K562 (cell line): ENCODE measurements around the gene TDRD9. TPM values are rescaled to one million over a fixed set of nuclear protein-coding genes. Genes with fewer than 3 reads are reported as not detected.

ENCODE experiments used
- CCNT2 ChIP-seq: IDR thresholded peaks from 2 replicates; pipeline ENCODE4 v1.6.1; 2011; ENCODE audit warnings: borderline replicate concordance, low read depth, mild to moderate bottlenecking, moderate library complexity, mixed read lengths, low read length; ENCODE audit not compliant: insufficient read length; ENCODE audit errors: extremely low read depth
- CHAMP1 ChIP-seq: fragments of 450-650 bp; IDR thresholded peaks from 2 replicates; pipeline ENCODE4 v1.6.1; 2016; ENCODE audit warnings: mild to moderate bottlenecking
- CXXC5 ChIP-seq: fragments of 250-450 bp; sonication (Bioruptor Pico); IDR thresholded peaks from 2 replicates; pipeline ENCODE4 v1.8.0; 2022; ENCODE audit warnings: inconsistent platforms, mild to moderate bottlenecking, moderate library complexity
- EP400 ChIP-seq: fragments of 450-650 bp; IDR thresholded peaks from 2 replicates; pipeline ENCODE4 v1.6.1; 2017; ENCODE audit warnings: antibody characterized with exemption, mild to moderate bottlenecking, moderate library complexity
- ESRRA ChIP-seq: fragments of 450-650 bp; IDR thresholded peaks from 2 replicates; pipeline ENCODE4 v1.6.1; 2014; ENCODE audit warnings: low read depth, mild to moderate bottlenecking, moderate library complexity, borderline replicate concordance
- KDM2B ChIP-seq: fragments of 250-450 bp; sonication (Bioruptor Pico); IDR thresholded peaks from 2 replicates; pipeline ENCODE4 v1.8.0; 2021; ENCODE audit warnings: mild to moderate bottlenecking, moderate library complexity
- MAX ChIP-seq: sonication (generic); formaldehyde crosslinking; IDR thresholded peaks from 2 replicates; pipeline ENCODE4 v1.9.0; 2022; ENCODE audit warnings: mild to moderate bottlenecking, missing genetic modification reagents
- POLR2A ChIP-seq: fragments of 450-650 bp; conservative IDR thresholded peaks from 2 replicates; pipeline ENCODE4 v1.6.1; 2016
- POLR2AphosphoS5 ChIP-seq: IDR thresholded peaks from 2 replicates; pipeline ENCODE4 v1.6.1; 2011; ENCODE audit warnings: mild to moderate bottlenecking, low read depth, low read length, moderate library complexity; ENCODE audit not compliant: control insufficient read depth, insufficient read depth
- POLR2B ChIP-seq: fragments of 450-650 bp; IDR thresholded peaks from 2 replicates; pipeline ENCODE4 v1.6.1; 2018; ENCODE audit warnings: low read depth; ENCODE audit not compliant: partially characterized antibody
- POLR2G ChIP-seq: fragments of 200-400 bp; formaldehyde crosslinking; IDR thresholded peaks from 2 replicates; pipeline ENCODE4 v1.6.1; 2017; ENCODE audit warnings: low read depth, mild to moderate bottlenecking, antibody characterized with exemption, low read length, moderate library complexity
- PRPF4 ChIP-seq: fragments of 200-400 bp; formaldehyde crosslinking; IDR thresholded peaks from one replicate; pipeline ENCODE4 v1.6.1; 2017; ENCODE audit warnings: low read length, low read depth, mild to moderate bottlenecking; ENCODE audit not compliant: insufficient read depth, poor library complexity, severe bottlenecking
- RBBP5 ChIP-seq: fragments of 200-600 bp; sonication (generic); IDR thresholded peaks from 2 replicates; pipeline ENCODE4 v1.6.1; 2012; ENCODE audit warnings: borderline replicate concordance, mild to moderate bottlenecking, low read length, control low read depth, inconsistent platforms; ENCODE audit not compliant: insufficient read depth, poor library complexity, severe bottlenecking
- TAF1 ChIP-seq: IDR thresholded peaks from 2 replicates; pipeline ENCODE4 v1.6.1; 2011; ENCODE audit warnings: mild to moderate bottlenecking, low read length, moderate library complexity; ENCODE audit not compliant: insufficient read depth, control insufficient read depth, severe bottlenecking; ENCODE audit errors: extremely low read depth
- U2AF1 ChIP-seq: fragments of 200-400 bp; formaldehyde crosslinking; optimal IDR thresholded peaks from 2 replicates; pipeline ENCODE3; 2017; ENCODE audit warnings: mild to moderate bottlenecking, low read depth, low read length, moderate library complexity
- ZBTB33 ChIP-seq: sonication (generic); formaldehyde crosslinking; IDR thresholded peaks from 2 replicates; pipeline ENCODE4 v1.8.1; 2023; ENCODE audit warnings: mild to moderate bottlenecking, missing genetic modification reagents
- ZNF143 ChIP-seq: sonication (generic); formaldehyde crosslinking; IDR thresholded peaks from 2 replicates; pipeline ENCODE4 v1.9.0; 2022; ENCODE audit warnings: mild to moderate bottlenecking, missing genetic modification reagents
- ZNF239 ChIP-seq: fragments of 250-450 bp; sonication (Bioruptor Pico); IDR thresholded peaks from 2 replicates; pipeline ENCODE4 v1.4.0; 2020; ENCODE audit warnings: mild to moderate bottlenecking
- ZNF384 ChIP-seq: IDR thresholded peaks from 2 replicates; pipeline ENCODE4 v1.6.1; 2012; ENCODE audit warnings: low read depth, low read length, improper control_type of control experiment
- polyA plus RNA-seq, 8 experiments: library from polyadenylated mRNA; depleted of rRNA in 4 of 8; stranded (reverse) in 5 of 8; unstranded in 3 of 8; fragments of >200 nt; fragmentation: Nextera tagmentation in 2 of 8; fragmentation: Illumina TruSeq in 1 of 8; extraction: Ambion mirVana in 2 of 8; extraction: Trizol in 1 of 8; gene quantifications; 2 replicates each; pipeline versions ENCODE4 v1.2.1 to v1.2.3, GENCODE V29; 2011 to 2014; ENCODE audit warnings: inconsistent platforms in 1 of 8, missing spikeins in 1 of 8
- total RNA-seq, 7 experiments: library from RNA; depleted of rRNA in 6 of 7; stranded (reverse); fragments of >200 nt in 6 of 7; fragmentation: Illumina TruSeq in 2 of 7; extraction: Trizol in 2 of 7; gene quantifications; 2 replicates each; pipeline versions ENCODE4 v1.2.1 to v1.2.3, GENCODE V29; 2011 to 2021; ENCODE audit warnings: low replicate concordance in 1 of 7
- TF ChIP-seq, protein P1 (sequence below): fragments of 450-650 bp; IDR thresholded peaks from 2 replicates; pipeline ENCODE4 v1.6.1; 2017; ENCODE audit warnings: antibody characterized with exemption

The TDRD9 gene
- total and polyA plus RNA-seq, 9 of the 15 experiments (the other 6 are each of a cell fraction or from before 2014, with no cell fraction given) = 0.04 to 0.14 (median 0.04) TPM; not detected in 5

- TF ChIP-seq CCNT2 (peak; percentile 86), ZNF143 (CRISPR knock-in tag) (peak; percentile 83), ZBTB33 (CRISPR knock-in tag) (peak; percentile 60; the same call in 1 of the 2 replicates), ZNF384 (0 out of 2 replicates have a peak, but pooled peaks have one; percentile 24), MAX (CRISPR knock-in tag) (peak; percentile 41; the same call in 1 of the 2 replicates), CHAMP1 (peak; percentile 76; the same call in 1 of the 2 replicates), CXXC5 (peak; percentile 77), RBBP5 (peak; percentile 70), POLR2B (peak; percentile 68), ZNF239 (CRISPR knock-in tag) (no peak), KDM2B (CRISPR knock-in tag) (no peak), ESRRA (peak; percentile 87; the same call in 1 of the 2 replicates), POLR2A (peak; percentile 84), EP400 (peak; percentile 54; the same call in 1 of the 2 replicates), TAF1 (peak; percentile 78), U2AF1 (no peak), PRPF4 (no peak), POLR2AphosphoS5 (peak; percentile 80), POLR2G (peak; percentile 81)
- TF ChIP-seq, protein P1, sequence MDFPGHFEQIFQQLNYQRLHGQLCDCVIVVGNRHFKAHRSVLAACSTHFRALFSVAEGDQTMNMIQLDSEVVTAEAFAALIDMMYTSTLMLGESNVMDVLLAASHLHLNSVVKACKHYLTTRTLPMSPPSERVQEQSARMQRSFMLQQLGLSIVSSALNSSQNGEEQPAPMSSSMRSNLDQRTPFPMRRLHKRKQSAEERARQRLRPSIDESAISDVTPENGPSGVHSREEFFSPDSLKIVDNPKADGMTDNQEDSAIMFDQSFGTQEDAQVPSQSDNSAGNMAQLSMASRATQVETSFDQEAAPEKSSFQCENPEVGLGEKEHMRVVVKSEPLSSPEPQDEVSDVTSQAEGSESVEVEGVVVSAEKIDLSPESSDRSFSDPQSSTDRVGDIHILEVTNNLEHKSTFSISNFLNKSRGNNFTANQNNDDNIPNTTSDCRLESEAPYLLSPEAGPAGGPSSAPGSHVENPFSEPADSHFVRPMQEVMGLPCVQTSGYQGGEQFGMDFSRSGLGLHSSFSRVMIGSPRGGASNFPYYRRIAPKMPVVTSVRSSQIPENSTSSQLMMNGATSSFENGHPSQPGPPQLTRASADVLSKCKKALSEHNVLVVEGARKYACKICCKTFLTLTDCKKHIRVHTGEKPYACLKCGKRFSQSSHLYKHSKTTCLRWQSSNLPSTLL = no peak
These were observed 7.0 kb upstream of the TDRD9 start (continued) for GRCh38 chr14:103920981-103921854.
